PC-9 (cell line): ENCODE results near the gene EXD3. TPM values are rescaled to one million over a fixed set of nuclear protein-coding genes. Genes with fewer than 3 reads are reported as not detected.
A peak's percentile ranks its signal among the peaks of the same experiment; 100 is the strongest.

ENCODE experiments used
- BruUV-seq: library from RNA; stranded (reverse); fragments of 400-500 nt; replicated peaks from 2 replicates; lab custom pipeline; 2021; lab: Mats Ljungman, UMichigan
- CTCF ChIA-PET: fragments of 300-600 bp; sonication (Branson Sonifier 250); formaldehyde crosslinking; loops from one replicate; lab custom pipeline; 2022; ENCODE audit warnings: antibody characterized with exemption; lab: Charles Lee
- POLR2A ChIA-PET: fragments of 300-600 bp; sonication (Branson Sonifier 250); formaldehyde crosslinking; loops from one replicate; lab custom pipeline; 2022; ENCODE audit warnings: antibody characterized with exemption; ENCODE audit not compliant: unreplicated experiment; lab: Charles Lee
- DNase-seq, 2 experiments: peaks; one replicate each; pipeline versions ENCODE4 v3.0.0 to v3.0.0-alpha.2; 2015 to 2022; ENCODE audit warnings: mixed read lengths in 1 of 2
- H2AFZ ChIP-seq: fragments of 200-600 bp; sonication (generic); 2 replicates; pipeline ENCODE4 v1.8.1; 2017; ENCODE audit warnings: antibody characterized with exemption
- H3F3A ChIP-seq: fragments of 200-600 bp; sonication (generic); 2 replicates; pipeline ENCODE4 v1.8.1; 2017; ENCODE audit warnings: antibody characterized with exemption, mild to moderate bottlenecking, low read depth; ENCODE audit not compliant: insufficient read depth
- H3K27ac ChIP-seq: fragments of 200-600 bp; sonication (generic); 2 replicates; pipeline ENCODE4 v1.6.1; 2016; ENCODE audit warnings: mixed run types
- H3K27me3 ChIP-seq: fragments of 200-600 bp; sonication (generic); 2 replicates; pipeline ENCODE4 v1.6.1; 2016; ENCODE audit warnings: low read depth, mixed run types; ENCODE audit not compliant: insufficient read depth
- H3K36me3 ChIP-seq: fragments of 200-600 bp; sonication (generic); 2 replicates; pipeline ENCODE4 v1.6.1; 2016; ENCODE audit warnings: low read depth, mixed run types
- H3K4me1 ChIP-seq: fragments of 200-600 bp; sonication (generic); replicated peaks from 2 replicates; pipeline ENCODE4 v1.6.1; 2016; ENCODE audit warnings: mixed run types; ENCODE audit not compliant: insufficient read depth
- H3K4me2 ChIP-seq: fragments of 200-600 bp; sonication (generic); 2 replicates; pipeline ENCODE4 v1.6.1; 2017; ENCODE audit warnings: mixed run types
- H3K4me3 ChIP-seq: fragments of 200-600 bp; sonication (generic); 2 replicates; pipeline ENCODE4 v1.6.1; 2016; ENCODE audit warnings: mixed run types
- H3K79me2 ChIP-seq: fragments of 200-600 bp; sonication (generic); 2 replicates; pipeline ENCODE4 v1.6.1; 2017; ENCODE audit warnings: low read depth, mixed run types
- H3K9me2 ChIP-seq: fragments of 200-600 bp; sonication (generic); 2 replicates; pipeline ENCODE4 v1.8.1; 2017; ENCODE audit warnings: mild to moderate bottlenecking; ENCODE audit not compliant: insufficient read depth
- H3K9me3 ChIP-seq: fragments of 200-600 bp; sonication (generic); 2 replicates; pipeline ENCODE4 v1.8.1; 2016; ENCODE audit warnings: low read depth; ENCODE audit not compliant: insufficient read depth
- H4K20me1 ChIP-seq: fragments of 200-600 bp; sonication (generic); 2 replicates; pipeline ENCODE4 v1.8.1; 2017; ENCODE audit not compliant: insufficient read depth
- EZH2 ChIP-seq: fragments of 200-600 bp; sonication (generic); IDR thresholded peaks from 2 replicates; pipeline ENCODE4 v1.8.0; 2017; ENCODE audit warnings: antibody characterized with exemption, low read depth
- intact Hi-C: fragments of 100-400 bp; cut with micrococcal nuclease; formaldehyde crosslinking; loops from one replicate; pipeline ENCODE4 v1.10.0; 2022; ENCODE audit not compliant: unreplicated experiment
- total RNA-seq: library from RNA; stranded (reverse); gene quantifications from 2 replicates; pipeline ENCODE4 v1.2.3, GENCODE V29; 2021
- TF ChIP-seq, protein P1 (sequence below): fragments of 200-600 bp; sonication (generic); conservative IDR thresholded peaks from 2 replicates; pipeline ENCODE4 v1.6.1; 2017; ENCODE audit warnings: mixed run types, antibody characterized with exemption, mild to moderate bottlenecking, moderate library complexity

EXD3 gene
- total RNA-seq, 1 experiment from 2014 or later: 23.7 TPM

DNA sequence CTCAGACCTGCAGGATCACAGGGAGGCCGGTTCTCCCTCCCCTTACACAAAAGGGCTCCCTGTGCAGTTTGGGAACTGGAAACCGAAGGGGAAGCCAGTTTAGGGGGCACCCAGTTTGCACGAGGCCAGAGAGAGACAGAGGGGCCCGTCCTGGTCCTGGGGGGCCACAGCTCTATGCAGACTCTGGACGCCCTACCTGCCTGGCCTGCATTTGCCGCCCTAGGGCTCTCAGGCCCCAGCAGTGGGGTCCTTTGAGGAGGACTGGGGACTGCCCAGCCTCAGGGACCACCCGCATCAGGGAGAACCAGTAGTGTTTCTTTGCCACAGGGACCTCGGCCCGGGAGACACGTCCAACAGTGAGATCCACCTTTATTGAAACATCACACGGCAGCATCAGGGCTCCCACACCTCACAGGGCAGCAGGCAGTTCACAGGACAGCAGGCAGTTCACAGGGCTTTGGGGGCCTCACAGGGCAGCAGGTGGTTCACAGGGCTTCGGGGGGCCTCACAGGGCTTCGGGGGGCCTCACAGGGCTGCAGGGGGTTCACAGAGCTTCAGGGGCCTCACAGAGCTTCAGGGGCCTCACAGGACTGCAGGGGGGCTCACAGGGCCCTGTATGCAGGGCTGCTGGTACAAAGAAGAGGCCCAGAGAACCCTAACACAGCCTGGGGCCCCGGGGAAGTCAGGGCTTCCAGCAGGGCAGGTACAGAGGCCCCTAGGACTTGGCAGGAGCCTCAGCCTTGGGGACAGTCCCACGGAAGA, 36.8 kb upstream of the EXD3 start:
- Histone ChIP-seq H3K27me3 (no peaks in the 10 kb centered on the region), H3K9me2 (no peaks in the 10 kb centered on the region), H3F3A (peaks cover 9% of the 10 kb centered on the region; the same call in 1 of the 2 replicates), H4K20me1 (no peaks in the 10 kb centered on the region), H3K79me2 (0 out of 2 replicates have a peak, but pooled peaks cover 3% of the 10 kb centered on the region), H2AFZ (peak overlapping the region; percentile 85), H3K36me3 (peaks cover 3% of the 10 kb centered on the region; the same call in 1 of the 2 replicates), H3K4me1 (0 out of 2 replicates have a peak, but pooled peaks cover 4% of the 10 kb centered on the region), H3K27ac (no peak overlapping the region), H3K9me3 (no peaks in the 10 kb centered on the region), H3K4me3 (peak overlapping the region; percentile 68; the same call in 1 of the 2 replicates), H3K4me2 (peak overlapping the region; percentile 82)
- TF ChIP-seq, protein P1, sequence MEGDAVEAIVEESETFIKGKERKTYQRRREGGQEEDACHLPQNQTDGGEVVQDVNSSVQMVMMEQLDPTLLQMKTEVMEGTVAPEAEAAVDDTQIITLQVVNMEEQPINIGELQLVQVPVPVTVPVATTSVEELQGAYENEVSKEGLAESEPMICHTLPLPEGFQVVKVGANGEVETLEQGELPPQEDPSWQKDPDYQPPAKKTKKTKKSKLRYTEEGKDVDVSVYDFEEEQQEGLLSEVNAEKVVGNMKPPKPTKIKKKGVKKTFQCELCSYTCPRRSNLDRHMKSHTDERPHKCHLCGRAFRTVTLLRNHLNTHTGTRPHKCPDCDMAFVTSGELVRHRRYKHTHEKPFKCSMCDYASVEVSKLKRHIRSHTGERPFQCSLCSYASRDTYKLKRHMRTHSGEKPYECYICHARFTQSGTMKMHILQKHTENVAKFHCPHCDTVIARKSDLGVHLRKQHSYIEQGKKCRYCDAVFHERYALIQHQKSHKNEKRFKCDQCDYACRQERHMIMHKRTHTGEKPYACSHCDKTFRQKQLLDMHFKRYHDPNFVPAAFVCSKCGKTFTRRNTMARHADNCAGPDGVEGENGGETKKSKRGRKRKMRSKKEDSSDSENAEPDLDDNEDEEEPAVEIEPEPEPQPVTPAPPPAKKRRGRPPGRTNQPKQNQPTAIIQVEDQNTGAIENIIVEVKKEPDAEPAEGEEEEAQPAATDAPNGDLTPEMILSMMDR: no peak
- no peak for TF ChIP-seq EZH2
- no peak for DNase-seq
- intact Hi-C loops: loop anchor here (1.0 kb wide), 1 partner anchor 47 kb away; no protein-coding TSS in a partner anchor
- no TSS peak for BruUV-seq
- ChIA-PET CTCF (interaction anchor here (0.5 kb wide), 1 partner anchor 194 kb away, joined by 3 read pairs; no protein-coding TSS in a partner anchor), POLR2A (interaction anchor here (0.6 to 0.7 kb wide), 3 partner anchors 23 to 54 kb away, joined by 3 to 6 read pairs (median 4); no protein-coding TSS in a partner anchor)

DNA sequence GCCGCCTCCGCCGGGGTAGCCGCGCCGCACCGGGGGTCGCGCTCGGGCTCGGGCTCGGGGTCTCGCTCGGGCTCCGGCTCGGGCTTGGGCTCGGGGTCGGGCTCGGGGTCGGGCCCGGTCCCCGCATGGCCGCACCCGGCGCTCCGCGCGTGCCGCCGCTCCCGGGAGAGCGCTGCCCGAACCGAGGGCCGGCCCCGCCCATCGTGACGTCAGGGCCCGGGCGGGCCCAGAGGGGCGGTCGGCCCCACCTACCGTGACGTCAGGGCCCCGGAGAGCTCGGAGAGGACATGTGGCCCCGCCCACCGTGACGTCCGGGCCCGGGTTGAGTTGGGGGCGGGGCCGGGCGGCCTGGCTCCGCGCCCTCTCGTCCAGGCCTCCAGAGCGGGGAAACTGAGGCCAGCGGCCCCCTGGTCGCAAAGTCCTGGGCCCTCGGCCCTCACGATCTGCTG, 36.2 kb upstream of the EXD3 start, which contains the start of gene NSMF:
Gene NSMF, minus strand, starts transcription at position 183 of the 449 bp plus-strand sequence. CDS start 232 bp downstream, outside the sequence.
- peaks cover 9% of the 10 kb centered on the region; the same call in 1 of the 2 replicates for H3F3A ChIP-seq
- no peaks in the 10 kb centered on the region for H3K9me2 ChIP-seq
- H3K36me3 ChIP-seq: peaks cover 3% of the 10 kb centered on the region; the same call in 1 of the 2 replicates
- no peaks in the 10 kb centered on the region for H3K27me3 ChIP-seq
- no peaks in the 10 kb centered on the region for H3K9me3 ChIP-seq
- H2AFZ ChIP-seq: peak within 1 kb of the TSS; percentile 85
- ChIA-PET POLR2A (interaction anchor here (0.6 to 0.7 kb wide), 4 partner anchors 23 to 270 kb away, joined by 3 to 7 read pairs (median 5); no protein-coding TSS in a partner anchor), CTCF (interaction anchor here (0.5 kb wide), 1 partner anchor 194 kb away, joined by 3 read pairs; no protein-coding TSS in a partner anchor)
- BruUV-seq: no TSS peak
- intact Hi-C loops: loop anchor here (1.0 kb wide), 1 partner anchor 47 kb away; no protein-coding TSS in a partner anchor
- DNase-seq: peak; percentile 68 to 96
- H3K27ac ChIP-seq: no peak within 1 kb of the TSS
- H4K20me1 ChIP-seq: no peaks in the 10 kb centered on the region
- 0 out of 2 replicates have a peak, but pooled peaks cover 3% of the 10 kb centered on the region for H3K79me2 ChIP-seq
- 0 out of 2 replicates have a peak, but pooled peaks cover 4% of the 10 kb centered on the region for H3K4me1 ChIP-seq
- H3K4me2 ChIP-seq: peak within 1 kb of the TSS; percentile 82
- peak within 1 kb of the TSS; percentile 68 for H3K4me3 ChIP-seq
- TF ChIP-seq EZH2: no peak
- TF ChIP-seq, protein P1: no peak
